PC-9 (cell line): ENCODE data around the gene MSMO1. TPM values are rescaled to one million over a fixed set of nuclear protein-coding genes. Genes with fewer than 3 reads are reported as not detected.

Experiments
- BruUV-seq: library from RNA; stranded (reverse); fragments of 400-500 nt; replicated peaks from 2 replicates; lab custom pipeline; 2021; lab: Mats Ljungman, UMichigan
- CTCF ChIA-PET: fragments of 300-600 bp; sonication (Branson Sonifier 250); formaldehyde crosslinking; loops from one replicate; lab custom pipeline; 2022; ENCODE audit warnings: antibody characterized with exemption; lab: Charles Lee
- POLR2A ChIA-PET: fragments of 300-600 bp; sonication (Branson Sonifier 250); formaldehyde crosslinking; loops from one replicate; lab custom pipeline; 2022; ENCODE audit warnings: antibody characterized with exemption; ENCODE audit not compliant: unreplicated experiment; lab: Charles Lee
- DNase-seq, 2 experiments: peaks; one replicate each; pipeline versions ENCODE4 v3.0.0 to v3.0.0-alpha.2; 2015 to 2022; ENCODE audit warnings: mixed read lengths in 1 of 2
- H2AFZ ChIP-seq: fragments of 200-600 bp; sonication (generic); 2 replicates; pipeline ENCODE4 v1.8.1; 2017; ENCODE audit warnings: antibody characterized with exemption
- H3F3A ChIP-seq: fragments of 200-600 bp; sonication (generic); 2 replicates; pipeline ENCODE4 v1.8.1; 2017; ENCODE audit warnings: antibody characterized with exemption, mild to moderate bottlenecking, low read depth; ENCODE audit not compliant: insufficient read depth
- H3K27ac ChIP-seq: fragments of 200-600 bp; sonication (generic); 2 replicates; pipeline ENCODE4 v1.6.1; 2016; ENCODE audit warnings: mixed run types
- H3K27me3 ChIP-seq: fragments of 200-600 bp; sonication (generic); 2 replicates; pipeline ENCODE4 v1.6.1; 2016; ENCODE audit warnings: low read depth, mixed run types; ENCODE audit not compliant: insufficient read depth
- H3K36me3 ChIP-seq: fragments of 200-600 bp; sonication (generic); 2 replicates; pipeline ENCODE4 v1.6.1; 2016; ENCODE audit warnings: low read depth, mixed run types
- H3K4me1 ChIP-seq: fragments of 200-600 bp; sonication (generic); replicated peaks from 2 replicates; pipeline ENCODE4 v1.6.1; 2016; ENCODE audit warnings: mixed run types; ENCODE audit not compliant: insufficient read depth
- H3K4me2 ChIP-seq: fragments of 200-600 bp; sonication (generic); 2 replicates; pipeline ENCODE4 v1.6.1; 2017; ENCODE audit warnings: mixed run types
- H3K4me3 ChIP-seq: fragments of 200-600 bp; sonication (generic); 2 replicates; pipeline ENCODE4 v1.6.1; 2016; ENCODE audit warnings: mixed run types
- H3K79me2 ChIP-seq: fragments of 200-600 bp; sonication (generic); 2 replicates; pipeline ENCODE4 v1.6.1; 2017; ENCODE audit warnings: low read depth, mixed run types
- H3K9me2 ChIP-seq: fragments of 200-600 bp; sonication (generic); 2 replicates; pipeline ENCODE4 v1.8.1; 2017; ENCODE audit warnings: mild to moderate bottlenecking; ENCODE audit not compliant: insufficient read depth
- H3K9me3 ChIP-seq: fragments of 200-600 bp; sonication (generic); 2 replicates; pipeline ENCODE4 v1.8.1; 2016; ENCODE audit warnings: low read depth; ENCODE audit not compliant: insufficient read depth
- H4K20me1 ChIP-seq: fragments of 200-600 bp; sonication (generic); 2 replicates; pipeline ENCODE4 v1.8.1; 2017; ENCODE audit not compliant: insufficient read depth
- EZH2 ChIP-seq: fragments of 200-600 bp; sonication (generic); IDR thresholded peaks from 2 replicates; pipeline ENCODE4 v1.8.0; 2017; ENCODE audit warnings: antibody characterized with exemption, low read depth
- intact Hi-C: fragments of 100-400 bp; cut with micrococcal nuclease; formaldehyde crosslinking; loops from one replicate; pipeline ENCODE4 v1.10.0; 2022; ENCODE audit not compliant: unreplicated experiment
- total RNA-seq: library from RNA; stranded (reverse); gene quantifications from 2 replicates; pipeline ENCODE4 v1.2.3, GENCODE V29; 2021
- TF ChIP-seq, protein P1 (sequence below): fragments of 200-600 bp; sonication (generic); conservative IDR thresholded peaks from 2 replicates; pipeline ENCODE4 v1.6.1; 2017; ENCODE audit warnings: mixed run types, antibody characterized with exemption, mild to moderate bottlenecking, moderate library complexity

MSMO1 gene
- total RNA-seq, 1 experiment from 2014 or later, result 117 TPM

DNA sequence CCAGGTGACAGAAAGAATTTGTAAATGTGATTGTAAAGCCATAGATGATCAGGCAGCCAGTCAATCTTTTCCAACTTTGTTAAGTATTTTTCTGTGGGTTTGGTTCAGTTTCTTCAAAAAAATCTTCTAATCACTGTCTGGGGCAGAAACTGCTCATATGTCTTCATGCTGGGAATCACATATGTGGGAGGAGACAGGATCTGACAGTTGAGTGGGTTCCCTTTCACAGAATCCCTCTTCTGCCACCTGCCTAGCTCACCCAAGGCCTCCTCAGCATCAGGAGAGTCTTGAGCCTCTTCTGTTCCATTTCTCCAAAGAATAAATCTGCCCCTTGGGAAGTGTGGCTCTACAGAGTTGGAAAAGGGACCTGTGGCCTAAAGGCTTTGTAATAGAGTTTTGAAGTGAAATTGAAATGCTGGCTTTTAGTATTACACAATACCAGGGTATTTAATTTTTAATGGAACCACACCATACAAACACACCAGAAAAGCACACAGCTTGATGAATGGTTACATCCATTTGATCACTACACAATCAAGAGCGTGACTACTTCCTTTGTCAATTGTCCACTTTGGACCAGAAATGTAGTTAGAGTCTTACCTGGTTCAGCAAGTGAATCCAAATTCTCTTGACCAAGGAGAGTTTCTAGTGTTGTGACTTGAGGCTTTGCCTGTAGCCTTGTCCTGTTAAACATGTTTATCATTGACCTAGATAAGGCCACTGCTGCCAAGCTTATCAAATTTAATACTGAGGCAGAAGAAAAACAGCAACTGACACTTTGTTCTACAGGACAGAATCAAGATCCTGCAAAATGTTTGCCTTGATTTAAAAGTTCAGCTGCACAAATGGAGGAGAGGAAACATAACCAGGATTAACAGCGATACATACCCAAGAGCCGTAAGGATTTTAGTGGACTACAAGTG lies 20.4 kb downstream of the MSMO1 start:
- Histone ChIP-seq H3K4me2 (no peak overlapping the region), H2AFZ (no peak overlapping the region), H3K9me2 (no peaks in the 10 kb centered on the region), H3K36me3 (no peaks in the 10 kb centered on the region), H3K4me3 (no peak overlapping the region), H3K27ac (no peak overlapping the region), H3K79me2 (no peaks in the 10 kb centered on the region), H3K4me1 (no peaks in the 10 kb centered on the region), H3F3A (peaks cover 7% of the 10 kb centered on the region; the same call in 1 of the 2 replicates), H3K9me3 (no peaks in the 10 kb centered on the region), H4K20me1 (no peaks in the 10 kb centered on the region), H3K27me3 (no peaks in the 10 kb centered on the region)
- DNase-seq, result no peak
- POLR2A ChIA-PET, result no interaction called here
- intact Hi-C loops, result no loop called here
- no TSS peak for BruUV-seq
- CTCF ChIA-PET, result no interaction called here
- TF ChIP-seq EZH2, result no peak
- TF ChIP-seq, protein P1, sequence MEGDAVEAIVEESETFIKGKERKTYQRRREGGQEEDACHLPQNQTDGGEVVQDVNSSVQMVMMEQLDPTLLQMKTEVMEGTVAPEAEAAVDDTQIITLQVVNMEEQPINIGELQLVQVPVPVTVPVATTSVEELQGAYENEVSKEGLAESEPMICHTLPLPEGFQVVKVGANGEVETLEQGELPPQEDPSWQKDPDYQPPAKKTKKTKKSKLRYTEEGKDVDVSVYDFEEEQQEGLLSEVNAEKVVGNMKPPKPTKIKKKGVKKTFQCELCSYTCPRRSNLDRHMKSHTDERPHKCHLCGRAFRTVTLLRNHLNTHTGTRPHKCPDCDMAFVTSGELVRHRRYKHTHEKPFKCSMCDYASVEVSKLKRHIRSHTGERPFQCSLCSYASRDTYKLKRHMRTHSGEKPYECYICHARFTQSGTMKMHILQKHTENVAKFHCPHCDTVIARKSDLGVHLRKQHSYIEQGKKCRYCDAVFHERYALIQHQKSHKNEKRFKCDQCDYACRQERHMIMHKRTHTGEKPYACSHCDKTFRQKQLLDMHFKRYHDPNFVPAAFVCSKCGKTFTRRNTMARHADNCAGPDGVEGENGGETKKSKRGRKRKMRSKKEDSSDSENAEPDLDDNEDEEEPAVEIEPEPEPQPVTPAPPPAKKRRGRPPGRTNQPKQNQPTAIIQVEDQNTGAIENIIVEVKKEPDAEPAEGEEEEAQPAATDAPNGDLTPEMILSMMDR, result no peak

DNA sequence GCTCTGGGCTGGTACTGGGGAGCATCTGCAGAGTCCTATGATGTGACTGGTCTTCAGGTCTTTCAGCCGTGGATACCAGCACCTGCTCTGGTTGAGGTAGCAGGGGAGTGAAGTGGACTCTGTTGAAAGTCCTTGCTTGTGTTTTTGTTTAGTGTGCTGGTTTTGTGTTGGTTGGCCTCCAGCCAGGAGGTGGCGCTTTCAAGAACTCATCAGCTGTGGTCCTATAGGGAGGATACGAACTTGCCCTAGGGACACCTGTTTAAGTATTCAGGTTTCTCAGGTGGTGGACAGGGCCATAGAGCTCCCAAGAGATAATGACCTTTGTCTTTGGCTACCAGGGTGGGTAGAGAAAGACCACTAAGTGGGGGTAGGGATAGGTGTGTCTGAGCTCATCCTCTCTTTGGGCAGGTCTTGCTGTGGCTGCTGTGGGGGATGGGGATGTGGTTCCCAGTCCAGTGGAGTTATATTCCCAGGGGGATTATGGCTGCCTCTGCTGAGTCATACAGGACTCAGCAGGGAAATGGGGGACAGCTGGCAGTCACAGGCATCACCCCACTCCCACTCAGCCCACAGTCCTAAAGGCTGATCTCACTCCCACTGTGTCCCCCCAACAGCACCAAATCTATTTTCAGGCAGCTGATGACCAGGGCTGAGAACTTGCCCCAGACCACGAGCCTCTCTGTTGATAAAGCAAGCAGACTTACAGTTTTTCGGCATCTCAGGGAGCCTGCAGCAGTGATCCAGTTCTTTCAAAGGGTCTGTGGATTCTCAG lies 24.1 kb downstream of the MSMO1 start:
- intact Hi-C loops, result no loop called here
- Histone ChIP-seq H3K4me2 (no peak overlapping the region), H3F3A (no peaks in the 10 kb centered on the region), H3K27ac (no peak overlapping the region), H3K4me1 (no peaks in the 10 kb centered on the region), H3K36me3 (no peaks in the 10 kb centered on the region), H3K79me2 (no peaks in the 10 kb centered on the region), H3K9me3 (no peaks in the 10 kb centered on the region), H3K27me3 (no peaks in the 10 kb centered on the region), H3K4me3 (no peak overlapping the region), H4K20me1 (no peaks in the 10 kb centered on the region), H2AFZ (no peak overlapping the region), H3K9me2 (no peaks in the 10 kb centered on the region)
- POLR2A ChIA-PET, result no interaction called here
- CTCF ChIA-PET, result no interaction called here
- BruUV-seq, result no TSS peak
- no peak for TF ChIP-seq EZH2
- TF ChIP-seq, protein P1, result no peak
- no peak for DNase-seq

DNA sequence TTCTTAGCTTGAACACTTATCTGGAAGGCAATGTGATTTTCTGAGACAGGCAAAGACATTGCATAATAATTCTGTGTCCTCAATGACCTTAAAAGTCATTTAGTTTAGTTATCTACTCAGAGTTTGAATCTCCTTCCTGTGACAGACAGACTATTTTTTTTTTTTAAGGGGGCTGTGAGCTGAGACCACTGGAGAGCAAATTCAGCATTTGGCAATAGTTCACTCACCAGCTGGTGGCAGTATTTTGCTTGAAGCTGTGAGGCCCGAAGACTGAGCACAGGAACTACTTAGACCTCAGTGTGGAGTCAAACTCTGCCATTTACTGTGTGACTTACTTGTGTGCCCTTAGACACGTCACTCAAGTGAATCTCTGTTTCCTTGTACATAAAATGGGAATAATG lies 28.4 kb downstream of the MSMO1 start:
- Histone ChIP-seq H3K27me3 (no peaks in the 10 kb centered on the region), H3K79me2 (no peaks in the 10 kb centered on the region), H3K4me2 (no peak overlapping the region), H3K4me3 (no peak overlapping the region), H3K9me3 (no peaks in the 10 kb centered on the region), H2AFZ (no peak overlapping the region), H3K4me1 (peaks cover 6% of the 10 kb centered on the region; the same call in 1 of the 2 replicates), H4K20me1 (no peaks in the 10 kb centered on the region), H3K9me2 (no peaks in the 10 kb centered on the region), H3F3A (no peaks in the 10 kb centered on the region), H3K27ac (no peak overlapping the region), H3K36me3 (no peaks in the 10 kb centered on the region)
- no TSS peak for BruUV-seq
- no peak for DNase-seq
- ChIA-PET POLR2A (interaction anchor here (0.7 kb wide), 1 partner anchor 67 kb away, joined by 6 read pairs; no protein-coding TSS in a partner anchor), CTCF (interaction anchor here (0.6 to 0.8 kb wide), 2 partner anchors 105 to 242 kb away, joined by 3 read pairs; no protein-coding TSS in a partner anchor)
- TF ChIP-seq EZH2, result no peak
- TF ChIP-seq, protein P1, result peak; percentile 43; the same call in 1 of the 2 replicates
- intact Hi-C loops, result loop anchor here (2.0 kb wide), 1 partner anchor 109 kb away; no protein-coding TSS in a partner anchor
